ENCODE results near the gene HDAC9.

Gene HDAC9

DNA sequence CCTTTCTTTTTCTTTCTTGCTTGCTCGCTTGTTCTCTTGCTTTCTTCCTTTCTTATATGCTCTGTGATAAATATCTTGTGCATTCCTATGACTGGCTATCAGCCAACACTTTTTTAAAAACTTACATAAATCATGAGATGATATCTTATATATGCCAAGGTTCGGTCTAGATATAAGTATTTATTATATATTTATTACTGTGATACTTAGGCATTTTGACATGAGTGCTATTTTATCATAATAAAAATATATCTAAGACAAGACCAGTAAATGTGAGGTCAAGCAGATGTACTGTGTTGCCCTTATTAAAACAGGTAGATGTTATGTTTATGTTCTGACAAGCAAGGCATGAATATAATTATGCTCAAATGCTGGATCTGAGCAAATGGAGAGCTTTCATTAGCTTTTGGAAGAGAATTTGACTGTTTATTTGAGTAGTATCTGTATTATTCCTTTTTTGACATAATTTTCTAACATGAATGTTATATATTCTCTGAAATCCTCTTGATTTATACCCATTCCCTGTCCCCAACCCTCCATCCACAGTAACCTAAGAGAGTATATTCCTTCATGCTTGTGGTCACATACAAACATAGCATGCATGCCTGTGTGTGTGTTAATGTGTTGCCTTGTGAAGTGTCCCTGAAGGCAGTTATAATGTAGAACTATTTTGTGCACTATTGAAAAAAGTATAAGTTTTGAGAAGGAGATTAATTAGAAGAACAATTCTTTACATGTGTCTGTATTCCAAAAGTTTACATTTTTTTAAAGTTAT, 158.0 kb downstream of the HDAC9 start:
- DNase-seq (ENCODE audit: low read depth in 3 of 3, low spot score in 1 of 3) = no peak

DNA sequence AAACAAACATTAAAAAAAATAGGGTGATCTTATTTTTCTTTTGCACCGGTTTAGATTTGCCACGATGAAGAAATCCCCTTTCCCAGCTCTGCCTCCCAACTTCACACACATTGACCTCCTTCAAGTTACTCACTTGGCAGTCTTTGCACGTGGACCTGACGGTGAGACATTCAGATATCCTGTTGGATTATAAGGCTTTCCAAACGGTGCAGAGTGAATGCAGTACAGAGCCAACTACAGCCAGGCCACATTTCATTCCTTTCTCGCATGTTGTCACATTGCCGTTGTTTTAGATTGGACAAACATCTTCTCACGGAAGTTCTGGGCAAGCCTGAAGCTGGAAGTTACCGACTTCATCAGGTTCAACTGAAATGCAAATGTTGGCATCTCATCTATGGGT, 159.2 kb downstream of the HDAC9 start:
- DNase-seq (ENCODE audit: low read depth in 3 of 3, low spot score in 1 of 3) = no peak

DNA sequence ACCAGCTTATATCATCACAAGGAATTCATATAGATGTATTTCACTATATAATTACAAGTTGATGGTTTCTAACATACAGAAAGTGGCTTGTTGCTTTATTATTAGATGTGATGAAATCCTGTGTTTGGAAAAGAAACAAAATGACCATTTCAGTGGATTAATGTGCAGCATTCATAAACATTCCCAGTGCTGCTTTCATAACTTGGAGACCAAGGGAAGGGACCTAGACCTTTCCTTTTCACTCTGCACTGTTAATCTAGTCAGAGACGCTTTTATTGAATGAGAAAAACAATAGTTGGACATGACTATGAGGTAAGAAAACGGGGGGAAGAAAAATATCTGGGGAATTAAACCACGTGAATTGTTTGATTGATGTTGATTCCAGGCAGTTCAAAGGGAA, 160.0 kb downstream of the HDAC9 start:
- no peak for DNase-seq (ENCODE audit: low read depth in 3 of 3, low spot score in 1 of 3)

DNA sequence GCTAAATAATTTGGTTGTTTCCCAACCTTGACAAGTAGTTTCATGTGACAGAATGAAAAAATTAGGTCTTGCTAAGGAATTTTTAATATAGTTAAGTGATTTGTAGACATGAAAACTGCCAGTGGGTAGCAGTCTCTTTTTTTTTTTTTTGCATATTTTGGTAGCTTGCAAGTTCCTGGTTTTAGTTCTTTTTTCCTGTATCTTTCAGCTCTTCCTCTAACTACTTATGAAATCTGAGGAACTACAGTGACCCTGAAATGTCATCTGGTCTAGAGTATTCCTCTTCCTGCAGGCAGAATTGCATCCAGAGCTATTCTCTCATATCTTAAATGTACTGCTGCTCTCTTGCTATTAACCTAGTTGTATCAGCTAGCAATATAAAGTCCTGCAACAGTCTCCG, 160.4 kb downstream of the HDAC9 start:
- no peak for DNase-seq (ENCODE audit: low read depth in 3 of 3, low spot score in 1 of 3)

DNA sequence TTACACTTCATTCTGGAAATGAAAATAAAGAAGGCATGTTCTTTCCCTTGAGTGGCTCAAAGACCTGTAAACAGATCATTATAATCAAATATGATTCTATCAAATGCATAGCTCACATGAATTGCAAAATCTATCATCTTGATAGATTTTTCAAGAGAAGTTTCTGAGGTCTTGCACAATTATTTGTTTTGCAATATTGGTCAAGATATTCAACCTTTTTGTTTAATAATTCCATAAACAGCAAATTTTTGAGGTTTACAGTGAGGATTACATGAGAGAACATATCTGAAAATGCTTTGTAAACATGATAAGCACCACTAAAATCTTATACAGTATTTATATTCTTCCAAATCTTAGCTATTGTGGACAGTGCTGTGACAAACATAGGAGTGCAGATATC, 160.8 kb downstream of the HDAC9 start:
- no peak for DNase-seq (ENCODE audit: low read depth in 3 of 3, low spot score in 1 of 3)

DNA sequence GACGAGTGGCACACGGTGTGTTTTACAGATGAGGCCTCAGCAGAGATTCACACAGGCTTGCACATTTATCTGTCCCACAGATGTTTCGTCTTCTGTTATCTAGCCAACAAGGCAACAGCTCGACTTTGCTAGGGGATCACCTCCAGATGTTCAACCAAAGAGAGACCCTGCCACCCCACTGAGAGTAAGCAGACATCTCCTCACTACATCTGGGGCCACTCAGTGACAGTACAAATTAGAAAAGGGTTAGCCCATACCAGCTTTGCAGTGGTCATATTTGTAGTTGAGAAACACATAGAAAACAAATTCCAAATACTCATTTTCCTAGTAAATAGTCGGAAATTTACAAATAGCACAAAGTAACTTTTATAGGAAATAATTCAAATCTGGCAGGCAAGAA, 164.2 kb downstream of the HDAC9 start:
- no peak for DNase-seq (ENCODE audit: low read depth in 3 of 3, low spot score in 1 of 3)

DNA sequence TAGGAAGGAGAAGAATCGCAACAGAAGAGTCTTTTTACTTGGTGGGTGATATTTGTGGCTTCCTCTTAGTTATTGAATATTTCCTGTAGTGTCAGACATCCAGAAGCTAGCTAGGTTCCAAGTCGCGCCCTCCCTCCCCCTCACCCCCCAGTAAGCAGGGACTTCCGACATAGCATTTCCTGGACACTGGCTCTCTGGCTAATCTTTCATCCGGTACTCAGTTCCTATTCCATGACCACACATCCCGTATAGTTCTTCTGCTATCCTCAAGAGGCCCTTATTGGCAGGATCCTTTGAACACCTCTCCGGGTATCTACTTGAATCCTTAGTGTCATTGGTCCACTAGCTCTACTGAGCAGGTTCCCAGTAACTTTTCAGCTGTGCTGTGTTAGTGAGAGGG, 167.8 kb downstream of the HDAC9 start:
- DNase-seq (ENCODE audit: low read depth in 3 of 3, low spot score in 1 of 3) = no peak

DNA sequence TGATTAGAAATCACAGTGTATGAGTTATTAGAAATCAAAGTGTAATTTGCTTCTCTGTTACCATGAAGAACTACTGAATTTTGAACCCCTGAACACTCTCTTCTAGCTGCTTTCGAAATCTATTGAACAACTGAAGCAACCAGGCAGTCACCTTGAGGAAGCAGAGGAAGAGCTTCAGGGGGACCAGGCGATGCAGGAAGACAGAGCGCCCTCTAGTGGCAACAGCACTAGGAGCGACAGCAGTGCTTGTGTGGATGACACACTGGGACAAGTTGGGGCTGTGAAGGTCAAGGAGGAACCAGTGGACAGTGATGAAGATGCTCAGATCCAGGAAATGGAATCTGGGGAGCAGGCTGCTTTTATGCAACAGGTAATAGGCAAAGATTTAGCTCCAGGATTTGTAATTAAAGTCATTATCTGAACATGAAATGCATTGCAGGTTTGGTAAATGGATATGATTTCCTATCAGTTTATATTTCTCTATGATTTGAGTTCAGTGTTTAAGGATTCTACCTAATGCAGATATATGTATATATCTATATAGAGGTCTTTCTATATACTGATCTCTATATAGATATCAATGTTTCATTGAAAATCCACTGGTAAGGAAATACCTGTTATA, 170.7 kb downstream of the HDAC9 start:
- peak in 1 of 3 donors; percentile 21 for DNase-seq (ENCODE audit: low read depth in 3 of 3, low spot score in 1 of 3)

DNA sequence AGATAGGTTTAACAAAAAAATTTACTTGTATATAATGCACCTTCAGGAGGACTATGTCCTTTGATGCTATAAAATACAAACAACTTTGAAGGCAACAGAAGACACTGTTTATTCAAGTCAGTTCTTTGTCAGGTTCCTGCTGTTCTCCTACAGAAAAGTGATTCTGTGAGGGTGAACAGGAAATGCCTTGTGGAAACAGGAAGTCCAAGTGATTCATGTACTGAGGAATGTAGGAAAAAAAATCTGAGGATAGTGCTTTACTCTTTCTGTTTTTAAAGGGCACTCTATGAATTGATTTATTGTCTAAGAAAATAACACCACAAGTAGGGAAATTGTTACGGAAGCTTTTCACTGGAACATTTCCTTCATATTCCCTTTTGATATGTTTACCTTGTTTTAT, 171.9 kb downstream of the HDAC9 start:
- no peak for DNase-seq (ENCODE audit: low read depth in 3 of 3, low spot score in 1 of 3)

DNA sequence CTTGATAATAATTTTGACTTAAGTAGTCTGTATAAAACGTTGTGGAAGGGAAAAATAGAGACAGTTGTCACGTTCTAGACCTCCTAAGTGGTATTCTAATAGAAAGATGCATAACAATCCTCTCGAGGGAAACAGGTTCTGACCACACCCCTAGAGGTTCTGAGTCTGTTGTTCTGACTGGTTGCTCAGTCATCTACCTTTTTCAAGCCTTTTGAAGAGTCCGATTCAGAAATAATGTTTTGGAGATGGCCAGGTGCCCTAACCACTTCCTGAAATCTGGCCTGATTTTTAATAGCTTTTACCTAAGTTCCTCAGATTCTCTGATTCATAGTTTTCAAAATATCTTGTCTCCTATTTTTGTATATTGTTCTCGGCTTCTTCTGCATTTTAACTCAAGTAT, 175.6 kb downstream of the HDAC9 start:
- DNase-seq (ENCODE audit: low read depth in 3 of 3, low spot score in 1 of 3) = no peak

DNA sequence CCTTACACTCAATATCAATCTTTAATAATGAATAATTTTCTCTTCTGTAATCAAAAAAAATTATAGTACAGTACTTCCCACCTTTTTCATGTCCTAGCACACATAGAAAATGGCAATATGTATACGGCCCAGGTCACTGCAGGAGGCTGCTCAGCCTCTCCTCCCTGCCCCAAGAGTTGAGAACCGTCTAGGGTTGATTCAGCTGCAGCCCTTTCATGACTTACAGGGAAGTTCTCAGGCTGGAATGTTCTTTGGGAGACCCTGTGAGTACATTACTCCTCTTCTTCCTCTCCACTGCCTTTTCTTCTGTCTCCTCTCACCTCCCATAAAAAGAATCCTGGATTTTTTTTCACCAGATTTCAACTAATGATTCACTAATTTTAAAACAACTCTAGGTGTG, 180.0 kb downstream of the HDAC9 start:
- DNase-seq (ENCODE audit: low read depth in 3 of 3, low spot score in 1 of 3) = no peak

DNA sequence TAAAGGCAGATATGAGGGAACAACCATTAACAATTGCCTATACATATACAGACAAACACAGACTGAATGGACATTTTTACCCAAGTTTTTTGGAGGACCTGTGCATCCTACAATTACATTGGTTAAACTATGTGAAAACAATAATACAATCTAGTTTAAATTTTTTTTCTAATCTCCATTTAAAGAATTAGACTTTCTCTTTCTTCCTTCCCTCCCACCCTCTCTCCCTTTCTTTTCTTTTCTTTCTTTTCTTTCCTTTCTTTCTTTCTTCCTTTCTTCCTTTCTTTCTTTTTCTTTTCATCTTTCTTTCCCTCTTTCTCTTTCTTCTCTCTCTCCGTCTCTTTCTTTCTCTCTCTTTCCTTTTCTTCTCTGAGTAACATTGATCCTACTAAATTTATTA, 183.7 kb downstream of the HDAC9 start:
- DNase-seq (ENCODE audit: low read depth in 3 of 3, low spot score in 1 of 3) = no peak

DNA sequence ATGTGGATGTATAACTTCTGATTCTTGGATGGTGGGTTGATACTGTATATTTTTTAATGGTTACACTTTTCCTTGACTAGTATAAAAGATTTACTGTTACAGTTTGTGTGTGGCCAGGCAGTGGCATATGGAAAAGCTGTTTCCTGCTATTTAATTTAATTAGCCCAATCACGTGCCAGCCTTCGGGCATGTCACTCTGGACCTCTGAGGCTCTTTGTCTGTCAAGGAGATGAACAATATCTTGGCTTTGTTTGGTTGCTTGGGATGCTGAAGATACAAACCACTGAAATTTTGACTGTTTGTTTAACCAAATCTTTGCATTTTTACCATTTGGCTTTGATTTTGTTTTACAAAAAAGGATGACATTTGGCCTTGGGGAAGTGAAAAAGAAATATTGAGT, 185.0 kb downstream of the HDAC9 start:
- no peak for DNase-seq (ENCODE audit: low read depth in 3 of 3, low spot score in 1 of 3)

DNA sequence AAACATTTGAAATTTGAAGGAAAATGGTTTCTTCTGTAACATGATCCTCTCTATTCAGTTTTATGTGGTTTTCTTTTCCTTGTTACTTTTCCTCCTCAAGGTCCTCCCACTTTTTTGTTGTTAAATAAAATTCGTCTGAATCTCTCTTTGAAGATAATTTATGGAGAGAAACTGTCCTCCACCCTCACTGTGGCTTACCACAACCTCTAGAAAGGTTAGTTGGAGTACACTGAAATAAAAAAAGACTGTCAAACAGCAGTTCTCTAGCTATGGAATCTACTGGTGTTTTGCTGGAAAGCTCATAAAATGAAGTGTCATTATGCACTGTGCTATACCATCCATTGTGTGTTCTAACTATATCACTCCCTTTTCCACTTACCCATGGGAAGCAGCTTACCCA, 189.4 kb downstream of the HDAC9 start:
- DNase-seq (ENCODE audit: low read depth in 3 of 3, low spot score in 1 of 3) = no peak

DNA sequence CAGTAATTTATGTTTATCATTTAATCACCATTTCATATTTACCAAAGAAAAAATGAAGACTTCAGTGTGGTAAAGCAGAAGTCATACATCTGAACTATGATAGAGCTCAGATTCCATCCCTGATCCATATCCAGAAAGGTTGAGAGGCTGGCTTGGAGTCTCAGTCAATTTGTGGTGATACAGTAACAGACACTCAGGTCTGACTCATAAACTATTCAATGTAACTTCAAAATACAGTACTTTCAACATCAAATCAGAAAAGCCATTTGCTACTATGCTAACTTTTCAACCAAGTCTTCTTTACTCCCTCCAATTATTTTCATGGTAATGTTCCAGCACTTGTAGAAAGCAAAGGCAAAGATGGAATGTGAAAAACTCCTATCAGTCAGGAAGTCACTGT, 190.4 kb downstream of the HDAC9 start:
- no peak for DNase-seq (ENCODE audit: low read depth in 3 of 3, low spot score in 1 of 3)

DNA sequence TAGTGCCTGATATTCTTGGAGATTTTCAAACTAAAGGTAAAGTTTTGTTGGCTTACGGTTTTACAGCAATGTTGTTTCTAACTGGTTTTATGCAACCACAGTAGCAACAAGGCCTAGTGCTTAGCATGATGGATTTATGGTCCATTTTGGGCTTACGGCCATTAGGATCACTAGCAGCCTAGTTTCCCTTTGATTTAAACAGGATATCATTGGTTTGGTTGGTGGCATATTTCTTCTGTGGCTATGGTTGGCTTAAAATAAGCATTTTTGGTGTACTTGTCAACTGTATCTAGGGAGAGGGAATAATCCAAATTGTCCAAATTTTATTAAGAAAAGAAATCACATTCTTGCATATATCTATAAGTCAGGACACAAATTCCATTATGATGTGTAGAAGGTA, 194.0 kb downstream of the HDAC9 start:
- no peak for DNase-seq (ENCODE audit: low read depth in 3 of 3, low spot score in 1 of 3)

DNA sequence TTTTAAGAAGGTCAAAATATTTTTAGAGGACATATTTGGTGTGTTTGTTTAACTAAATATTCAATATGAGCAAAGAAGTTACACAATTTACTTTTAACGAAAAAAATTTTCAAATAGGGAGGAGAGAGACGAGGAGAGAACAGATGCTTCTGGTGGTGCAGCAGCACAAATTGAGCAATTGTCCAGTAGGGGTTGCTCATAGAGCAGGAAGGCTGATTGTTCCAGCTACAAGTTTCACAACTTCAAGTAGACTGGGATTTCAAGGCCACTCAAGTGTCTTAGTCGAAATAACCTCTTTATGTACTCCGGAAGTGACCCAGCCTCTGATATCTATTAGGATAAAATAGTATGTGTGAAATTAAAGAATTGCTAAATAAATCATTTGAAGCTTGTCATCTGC, 197.9 kb downstream of the HDAC9 start:
- DNase-seq (ENCODE audit: low read depth in 3 of 3, low spot score in 1 of 3) = no peak

DNA sequence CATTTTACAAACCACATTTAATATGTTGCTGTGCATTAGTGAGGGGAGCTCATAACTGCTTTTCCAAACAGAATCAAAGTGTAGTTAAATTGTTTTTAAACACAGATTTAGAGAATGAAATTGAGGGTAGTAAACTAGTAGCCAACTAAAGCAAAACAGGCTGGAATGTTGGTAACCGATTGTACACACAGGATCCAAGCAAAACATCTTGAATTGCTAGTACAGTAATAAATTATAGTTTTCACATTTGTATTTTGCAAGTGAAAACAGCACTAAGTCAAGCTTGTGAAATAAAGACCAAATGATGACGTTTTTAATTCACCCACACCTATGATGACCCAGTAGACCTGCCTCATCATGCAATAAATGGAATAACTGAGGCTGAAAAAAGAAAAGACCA, 198.3 kb downstream of the HDAC9 start:
- no peak for DNase-seq (ENCODE audit: low read depth in 3 of 3, low spot score in 1 of 3)

DNA sequence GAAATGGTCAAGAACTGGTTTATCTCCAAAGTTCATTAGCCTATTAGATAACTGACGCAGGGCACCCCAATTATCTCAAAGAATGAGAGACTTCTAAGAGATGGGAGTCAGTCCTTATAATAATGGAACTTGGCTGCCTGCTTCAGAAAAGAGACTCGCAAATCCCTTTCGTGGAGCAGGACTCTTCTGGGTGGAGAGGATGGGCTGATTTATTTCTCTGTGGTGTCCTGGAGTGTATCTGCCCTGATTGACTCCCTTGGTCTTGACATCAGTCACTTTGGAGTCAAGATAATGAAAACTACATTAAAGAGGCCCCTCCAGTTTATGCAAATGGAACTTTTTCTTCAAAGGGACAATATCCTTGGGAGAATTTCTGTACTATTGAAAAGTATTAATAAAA, 198.9 kb downstream of the HDAC9 start:
- DNase-seq (ENCODE audit: low read depth in 3 of 3, low spot score in 1 of 3) = no peak

DNA sequence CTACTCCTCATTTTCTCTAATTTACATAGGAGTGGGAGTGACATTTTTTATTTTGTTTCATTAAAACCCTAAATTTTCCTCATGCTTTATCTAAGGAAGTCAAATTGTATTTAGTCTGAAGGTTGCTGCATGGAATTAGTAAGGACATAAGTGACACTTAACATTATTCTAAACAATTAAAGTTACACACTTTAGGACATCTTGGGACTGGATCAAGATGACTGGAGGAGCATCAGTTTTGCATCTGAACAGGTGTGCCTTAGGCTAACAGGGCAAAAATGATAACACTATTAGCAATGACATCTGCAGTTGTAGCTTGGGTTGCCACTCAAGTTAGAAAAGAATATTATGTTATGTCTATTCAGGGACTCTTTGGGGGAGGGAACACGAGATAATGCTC, 199.4 kb downstream of the HDAC9 start:
- DNase-seq (ENCODE audit: low read depth in 3 of 3, low spot score in 1 of 3) = no peak

DNA sequence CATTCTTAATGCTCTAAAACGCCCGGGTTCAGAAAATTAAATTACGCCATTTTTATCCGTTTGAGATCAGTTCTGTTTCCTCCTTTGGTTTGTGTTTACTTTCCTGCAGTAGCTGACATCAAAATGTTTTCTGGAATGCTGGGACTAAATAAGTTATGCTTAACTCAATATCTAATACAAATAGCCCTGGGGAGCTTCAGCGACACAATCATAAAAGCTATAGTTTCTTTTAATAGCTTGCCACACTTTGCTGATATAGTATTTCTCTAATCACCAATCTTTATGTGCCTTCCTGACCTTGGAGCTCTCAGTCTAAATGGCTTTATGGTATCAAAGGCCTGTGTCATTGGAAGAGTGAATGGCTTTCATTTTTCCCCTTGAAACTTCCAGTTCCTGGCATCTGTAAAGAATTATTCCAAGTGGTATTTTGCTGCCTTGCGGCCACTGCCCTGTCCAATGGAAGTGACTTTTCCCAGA, 202.7 kb downstream of the HDAC9 start:
- no peak for DNase-seq (ENCODE audit: low read depth in 3 of 3, low spot score in 1 of 3)

DNA sequence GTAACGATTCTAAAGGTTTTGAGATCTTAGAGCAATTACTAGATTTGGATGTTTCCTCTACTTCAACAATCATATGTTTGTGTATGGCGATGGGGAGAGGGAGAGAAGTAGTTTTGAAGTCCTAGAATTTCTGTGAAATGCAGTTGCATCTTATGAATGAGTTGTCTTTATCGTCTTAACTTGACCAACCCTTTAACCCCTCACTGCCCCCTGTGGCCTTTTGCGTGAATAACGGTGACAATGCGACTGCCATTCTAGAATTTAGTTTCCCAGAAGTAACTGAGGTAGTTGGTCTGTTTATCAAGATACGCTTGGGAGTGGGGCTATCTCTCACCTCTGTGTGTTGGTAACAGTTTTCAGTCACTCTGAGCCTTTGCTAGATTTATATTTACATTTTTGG, 204.6 kb downstream of the HDAC9 start:
- DNase-seq (ENCODE audit: low read depth in 3 of 3, low spot score in 1 of 3) = no peak

All from stimulated activated CD4-positive, alpha-beta T cell treated with anti-CD3 and anti-CD28 coated beads, TNF-alpha, amount 100 ng/mL, for 1 hour (primary cell).